HL-60 (cell line): ENCODE measurements around the gene OR6S1.

ENCODE experiments used
- DNase-seq, 2 experiments: peaks; one replicate each; pipeline ENCODE4 v3.0.0-alpha.2; 2010 to 2020; ENCODE audit warnings: low read depth in 1 of 2, low spot score in 1 of 2
- H3K27ac ChIP-seq: fragments of 250-450 bp; sonication (Bioruptor Pico); replicated peaks from 2 replicates; pipeline ENCODE4 v1.5.1; 2020; ENCODE audit warnings: mild to moderate bottlenecking, moderate library complexity
- H3K27me3 ChIP-seq: fragments of 250-450 bp; sonication (Bioruptor Pico); 2 replicates; pipeline ENCODE4 v1.5.1; 2021; ENCODE audit warnings: mild to moderate bottlenecking, moderate library complexity; ENCODE audit not compliant: insufficient read depth, poor library complexity, severe bottlenecking
- H3K4me3 ChIP-seq: replicated peaks from 2 replicates; pipeline ENCODE4 v1.5.1; 2011; ENCODE audit warnings: mild to moderate bottlenecking, control low read depth, low read length; ENCODE audit not compliant: insufficient read depth
- GABPA ChIP-seq: IDR thresholded peaks from 2 replicates; pipeline ENCODE4 v1.6.1; 2012; ENCODE audit warnings: low read depth
- POLR2AphosphoS5 ChIP-seq: IDR thresholded peaks from 2 replicates; pipeline ENCODE4 v1.6.1; 2012; ENCODE audit warnings: low read depth
- SPI1 ChIP-seq: IDR thresholded peaks from 2 replicates; pipeline ENCODE4 v1.6.1; 2012; ENCODE audit warnings: low read depth, mild to moderate bottlenecking, borderline replicate concordance
- TF ChIP-seq, protein P1 (sequence below): IDR thresholded peaks from one replicate; pipeline ENCODE4 v1.5.1; 2011; ENCODE audit warnings: low read length, control low read depth, inconsistent platforms; ENCODE audit not compliant: insufficient read depth
- TF ChIP-seq, protein P2 (sequence below): IDR thresholded peaks from 2 replicates; pipeline ENCODE4 v1.6.1; 2012; ENCODE audit warnings: low read depth; ENCODE audit not compliant: insufficient replicate concordance

Gene OR6S1

DNA sequence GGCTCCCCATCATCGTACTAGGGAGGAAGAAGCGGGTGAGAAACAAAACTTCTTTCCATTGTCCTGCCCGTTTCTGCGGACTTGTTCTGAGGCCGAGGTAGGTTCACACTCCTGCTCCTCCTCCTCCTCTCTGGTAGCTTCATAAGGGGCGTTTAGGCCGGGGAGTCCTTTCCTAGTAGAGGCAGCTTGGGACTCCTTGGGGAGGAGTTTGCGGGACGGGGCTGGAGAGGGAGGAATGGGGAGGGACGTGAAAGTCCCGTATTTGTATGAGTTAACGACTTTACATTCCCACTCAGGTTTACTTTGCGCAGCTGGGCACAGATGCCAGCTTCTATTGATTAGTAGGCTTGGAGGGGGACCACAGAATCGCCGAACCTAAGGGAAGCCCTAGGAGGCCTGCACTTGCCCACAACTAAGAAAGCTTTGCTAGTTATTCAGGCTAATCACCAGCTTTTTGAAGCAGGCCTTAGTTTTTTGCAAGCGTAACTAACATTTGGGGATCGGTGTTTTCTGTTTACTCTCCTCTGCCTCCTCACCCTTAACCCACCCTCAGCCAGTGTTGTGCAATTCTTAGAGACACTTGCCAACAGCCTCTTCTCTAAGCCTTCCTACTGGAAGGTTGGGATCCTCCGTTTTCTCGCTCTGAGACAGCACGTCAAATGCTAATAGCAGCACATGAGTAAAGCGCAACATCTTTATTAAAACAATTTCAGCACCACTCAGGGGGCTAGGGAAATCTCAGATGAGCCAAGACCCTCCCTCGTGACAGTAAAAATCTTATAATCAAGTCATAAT is 43.4 kb upstream of the OR6S1 start:
- peak overlapping the region; percentile 93 for H3K4me3 ChIP-seq
- H3K27me3 ChIP-seq, result no peaks in the 10 kb centered on the region
- no peak overlapping the region for H3K27ac ChIP-seq
- TF ChIP-seq, protein P1, sequence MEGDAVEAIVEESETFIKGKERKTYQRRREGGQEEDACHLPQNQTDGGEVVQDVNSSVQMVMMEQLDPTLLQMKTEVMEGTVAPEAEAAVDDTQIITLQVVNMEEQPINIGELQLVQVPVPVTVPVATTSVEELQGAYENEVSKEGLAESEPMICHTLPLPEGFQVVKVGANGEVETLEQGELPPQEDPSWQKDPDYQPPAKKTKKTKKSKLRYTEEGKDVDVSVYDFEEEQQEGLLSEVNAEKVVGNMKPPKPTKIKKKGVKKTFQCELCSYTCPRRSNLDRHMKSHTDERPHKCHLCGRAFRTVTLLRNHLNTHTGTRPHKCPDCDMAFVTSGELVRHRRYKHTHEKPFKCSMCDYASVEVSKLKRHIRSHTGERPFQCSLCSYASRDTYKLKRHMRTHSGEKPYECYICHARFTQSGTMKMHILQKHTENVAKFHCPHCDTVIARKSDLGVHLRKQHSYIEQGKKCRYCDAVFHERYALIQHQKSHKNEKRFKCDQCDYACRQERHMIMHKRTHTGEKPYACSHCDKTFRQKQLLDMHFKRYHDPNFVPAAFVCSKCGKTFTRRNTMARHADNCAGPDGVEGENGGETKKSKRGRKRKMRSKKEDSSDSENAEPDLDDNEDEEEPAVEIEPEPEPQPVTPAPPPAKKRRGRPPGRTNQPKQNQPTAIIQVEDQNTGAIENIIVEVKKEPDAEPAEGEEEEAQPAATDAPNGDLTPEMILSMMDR, result no peak
- TF ChIP-seq, protein P2, sequence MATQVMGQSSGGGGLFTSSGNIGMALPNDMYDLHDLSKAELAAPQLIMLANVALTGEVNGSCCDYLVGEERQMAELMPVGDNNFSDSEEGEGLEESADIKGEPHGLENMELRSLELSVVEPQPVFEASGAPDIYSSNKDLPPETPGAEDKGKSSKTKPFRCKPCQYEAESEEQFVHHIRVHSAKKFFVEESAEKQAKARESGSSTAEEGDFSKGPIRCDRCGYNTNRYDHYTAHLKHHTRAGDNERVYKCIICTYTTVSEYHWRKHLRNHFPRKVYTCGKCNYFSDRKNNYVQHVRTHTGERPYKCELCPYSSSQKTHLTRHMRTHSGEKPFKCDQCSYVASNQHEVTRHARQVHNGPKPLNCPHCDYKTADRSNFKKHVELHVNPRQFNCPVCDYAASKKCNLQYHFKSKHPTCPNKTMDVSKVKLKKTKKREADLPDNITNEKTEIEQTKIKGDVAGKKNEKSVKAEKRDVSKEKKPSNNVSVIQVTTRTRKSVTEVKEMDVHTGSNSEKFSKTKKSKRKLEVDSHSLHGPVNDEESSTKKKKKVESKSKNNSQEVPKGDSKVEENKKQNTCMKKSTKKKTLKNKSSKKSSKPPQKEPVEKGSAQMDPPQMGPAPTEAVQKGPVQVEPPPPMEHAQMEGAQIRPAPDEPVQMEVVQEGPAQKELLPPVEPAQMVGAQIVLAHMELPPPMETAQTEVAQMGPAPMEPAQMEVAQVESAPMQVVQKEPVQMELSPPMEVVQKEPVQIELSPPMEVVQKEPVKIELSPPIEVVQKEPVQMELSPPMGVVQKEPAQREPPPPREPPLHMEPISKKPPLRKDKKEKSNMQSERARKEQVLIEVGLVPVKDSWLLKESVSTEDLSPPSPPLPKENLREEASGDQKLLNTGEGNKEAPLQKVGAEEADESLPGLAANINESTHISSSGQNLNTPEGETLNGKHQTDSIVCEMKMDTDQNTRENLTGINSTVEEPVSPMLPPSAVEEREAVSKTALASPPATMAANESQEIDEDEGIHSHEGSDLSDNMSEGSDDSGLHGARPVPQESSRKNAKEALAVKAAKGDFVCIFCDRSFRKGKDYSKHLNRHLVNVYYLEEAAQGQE, result no peak
- TF ChIP-seq GABPA, result no peak
- DNase-seq, result peak in 1 of 2 experiments; percentile 10

DNA sequence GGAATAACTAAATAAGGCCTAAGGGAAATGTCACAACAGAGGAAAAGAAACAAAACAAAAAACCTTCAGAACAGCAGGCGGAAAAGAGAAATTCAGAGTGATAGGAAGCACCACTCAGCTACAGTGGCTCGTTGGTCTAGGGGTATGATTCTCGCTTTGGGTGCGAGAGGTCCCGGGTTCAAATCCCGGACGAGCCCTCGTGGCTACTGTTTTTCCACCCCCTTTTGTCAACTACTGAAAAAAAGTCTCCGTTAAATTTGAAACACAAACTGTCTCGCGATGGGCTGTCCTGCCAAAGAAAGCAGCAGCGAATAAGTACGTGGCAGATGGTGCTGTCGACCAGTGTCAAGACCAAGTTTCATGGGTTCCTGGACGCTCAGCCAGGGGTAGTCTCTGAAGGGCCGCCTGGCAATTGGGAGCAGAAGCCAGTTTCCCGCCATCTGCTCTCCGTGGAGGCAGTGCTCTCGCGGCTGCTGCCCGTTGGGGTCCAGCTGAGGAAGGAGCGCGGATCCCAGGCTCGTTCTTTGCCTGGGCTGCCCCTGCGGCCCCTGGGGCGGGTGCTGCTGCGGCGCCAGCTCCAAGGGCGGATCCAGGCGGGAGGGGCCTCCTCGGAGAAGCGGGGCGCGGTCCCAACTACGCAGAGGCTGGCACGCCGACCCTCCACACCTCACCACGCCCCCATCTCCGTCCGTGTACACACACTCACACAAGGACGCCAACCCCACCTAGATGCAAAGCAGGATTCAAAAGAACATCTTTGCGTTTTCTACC is 42.6 kb upstream of the OR6S1 start, which contains the start of gene RNASE4:
TSS of gene RNASE4 (plus strand) at position 670 of the 771 bp plus-strand sequence. CDS start 14,812 bp downstream, outside the sequence.
- no peaks in the 10 kb centered on the region for H3K27me3 ChIP-seq
- peak; percentile 75 to 85 for DNase-seq
- TF ChIP-seq GABPA (peak; percentile 23; the same call in 1 of the 2 replicates), SPI1 (no peak)
- peak within 1 kb of the TSS; percentile 93 for H3K4me3 ChIP-seq
- H3K27ac ChIP-seq, result peak within 1 kb of the TSS; percentile 55

DNA sequence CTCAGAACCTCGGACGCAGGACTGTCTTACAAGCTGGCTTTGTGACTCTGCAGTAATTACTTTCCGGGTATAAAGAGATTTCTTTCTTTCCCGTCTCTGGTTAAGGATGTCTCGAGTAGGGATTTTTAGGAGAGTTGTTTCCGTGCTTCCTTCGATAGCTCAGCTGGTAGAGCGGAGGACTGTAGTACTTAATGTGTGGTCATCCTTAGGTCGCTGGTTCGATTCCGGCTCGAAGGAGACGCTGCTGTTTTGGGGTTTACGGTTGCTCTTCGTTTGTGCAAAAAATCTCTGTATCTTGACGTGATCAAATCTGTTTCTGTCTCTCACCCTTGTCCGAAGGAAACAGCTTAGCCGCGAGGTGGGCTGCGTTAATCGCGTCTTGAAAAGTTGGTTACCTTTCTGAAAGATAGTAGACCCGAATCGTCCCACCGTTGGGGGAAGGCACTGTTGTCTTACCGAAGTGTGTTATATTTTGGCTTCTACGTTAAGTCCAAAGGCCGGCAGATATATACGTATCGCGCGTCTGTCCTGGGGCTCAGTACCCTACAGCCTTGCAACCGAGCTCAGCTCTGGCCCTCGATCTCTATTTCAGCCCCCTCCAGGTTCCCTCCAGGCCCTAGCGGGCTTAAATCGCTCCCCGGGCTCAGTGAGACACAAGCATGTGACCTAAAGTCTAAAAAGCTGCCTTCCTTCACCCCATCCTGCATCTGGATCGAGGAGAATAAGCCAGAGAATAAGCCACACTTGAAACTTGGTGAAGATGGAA is 41.8 kb upstream of the OR6S1 start:
- peak; percentile 86 for DNase-seq

DNA sequence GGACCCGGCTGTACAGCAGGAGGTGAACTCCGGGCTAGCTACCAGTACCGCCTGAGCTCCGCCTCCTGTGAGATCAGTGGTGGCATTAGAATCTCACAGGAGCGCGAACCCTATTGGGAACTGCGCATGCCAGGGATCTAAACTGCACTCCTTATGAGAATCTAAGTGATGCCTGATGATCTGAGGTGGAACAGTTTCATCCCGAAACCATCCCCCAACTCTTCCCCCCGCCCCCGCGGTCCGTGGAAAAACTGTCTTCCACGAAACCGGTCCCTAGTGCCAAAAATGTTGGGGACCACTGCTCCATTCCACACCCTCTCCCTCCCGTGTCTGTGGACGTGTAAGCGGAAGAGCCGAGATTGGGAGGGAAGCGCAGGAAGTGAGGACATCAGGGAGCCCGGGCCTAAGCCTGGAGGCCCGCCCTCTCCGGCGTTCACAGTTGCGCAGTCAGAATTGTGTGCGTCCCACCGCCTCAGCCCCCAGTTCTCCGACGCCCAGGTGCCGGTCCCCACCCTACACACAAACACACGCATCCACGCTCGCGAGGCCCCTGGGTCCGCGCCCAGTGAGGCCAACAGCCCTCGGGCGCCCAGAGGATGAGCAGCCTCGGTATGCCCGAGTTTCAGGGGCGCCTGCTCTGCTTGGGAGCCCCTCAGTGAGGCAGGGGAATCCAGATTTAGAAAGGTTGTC is 41.1 kb upstream of the OR6S1 start:
- TF ChIP-seq, protein P1, result no peak
- TF ChIP-seq, protein P2, result no peak
- TF ChIP-seq GABPA, result peak; percentile 69
- TF ChIP-seq POLR2AphosphoS5, result no peak
- peak; percentile 39; the same call in 1 of the 2 replicates for TF ChIP-seq SPI1
- no peaks in the 10 kb centered on the region for H3K27me3 ChIP-seq
- peak overlapping the region; percentile 55 for H3K27ac ChIP-seq
- peak; percentile 69 to 75 for DNase-seq
- peak overlapping the region; percentile 93 for H3K4me3 ChIP-seq

More for the DNA sequence above, 41.8 kb upstream of the OR6S1 start:
- TF ChIP-seq SPI1 (no peak), POLR2AphosphoS5 (0 out of 2 replicates have a peak, but pooled peaks have one; percentile 18)
- TF ChIP-seq, protein P1, result no peak
- H3K27ac ChIP-seq, result peak overlapping the region; percentile 55
- peak overlapping the region; percentile 93 for H3K4me3 ChIP-seq
- H3K27me3 ChIP-seq, result no peaks in the 10 kb centered on the region
